Endothelial cell of umbilical vein (primary cell): Measurements from ENCODE around the gene PTCHD1. TPM values are rescaled to one million over a fixed set of nuclear protein-coding genes. Genes with fewer than 3 reads are reported as not detected.

Experiments
- BruUV-seq: library from RNA; stranded (reverse); fragments of 400-500 nt; replicated peaks from 2 replicates; lab custom pipeline; 2021; lab: Mats Ljungman, UMichigan
- CTCF ChIA-PET: fragments of 300-600, 350-600 bp; sonication (Branson Sonifier 250); formaldehyde crosslinking; loops from one replicate; lab custom pipeline; 2021; ENCODE audit warnings: antibody characterized with exemption, inconsistent platforms; lab: Charles Lee
- POLR2A ChIA-PET: fragments of 300-600, 350-600 bp; sonication (Branson Sonifier 250); formaldehyde crosslinking; loops from one replicate; lab custom pipeline; 2021; ENCODE audit warnings: antibody characterized with exemption, inconsistent platforms; lab: Charles Lee
- DNase-seq: peaks from one replicate; pipeline ENCODE4 v3.0.0-alpha.2; 2011; ENCODE audit warnings: low read depth, low spot score
- FAIRE-seq: peaks from 2 replicates; lab custom pipeline; 2011; peaks lifted over from hg19 to GRCh38; lab: Jason Lieb, UNC
- H2AFZ ChIP-seq: 2 replicates; pipeline ENCODE4 v1.6.0; 2012; ENCODE audit warnings: low read depth, low read length, control low read depth, inconsistent platforms
- H3K27ac ChIP-seq: 2 replicates; pipeline ENCODE4 v1.5.1; 2011; ENCODE audit warnings: low read depth, mild to moderate bottlenecking, control low read depth, low read length, moderate library complexity; ENCODE audit not compliant: insufficient read depth
- H3K27me3 ChIP-seq, 2 experiments: 2 replicates each; pipeline versions ENCODE4 v1.6.0 to v1.6.1; 2011; ENCODE audit warnings: low read length in 2 of 2, mixed read lengths in 1 of 2; ENCODE audit not compliant: control insufficient read depth in 2 of 2, insufficient read depth in 2 of 2
- H3K36me3 ChIP-seq, 2 experiments: 2 replicates in 1 of 2; 3 replicates in 1 of 2; pipeline ENCODE4 v1.5.1; 2011; ENCODE audit warnings: low read length in 2 of 2, mild to moderate bottlenecking in 1 of 2, moderate library complexity in 1 of 2; ENCODE audit not compliant: control insufficient read depth in 2 of 2, insufficient read depth in 2 of 2; ENCODE audit errors: extremely low read depth in 1 of 2
- H3K4me1 ChIP-seq: 3 replicates; pipeline ENCODE4 v1.5.1; 2011; ENCODE audit warnings: mild to moderate bottlenecking, low read length; ENCODE audit not compliant: control insufficient read depth, insufficient read depth; ENCODE audit errors: extremely low read depth
- H3K4me2 ChIP-seq: 2 replicates; pipeline ENCODE4 v1.6.1; 2011; ENCODE audit warnings: low read length, control low read depth, mixed read lengths; ENCODE audit not compliant: insufficient read depth
- H3K4me3 ChIP-seq, 3 experiments: fragments of 200-600 bp in 1 of 3; sonication (generic), shearing (Covaris generic) in 1 of 3; replicated peaks in 1 of 3; 2 replicates each; pipeline ENCODE4 v1.5.1; 2011 to 2016; ENCODE audit warnings: control low read depth in 3 of 3, low read length in 3 of 3, mild to moderate bottlenecking in 2 of 3, inconsistent platforms in 1 of 3, low read depth in 1 of 3, moderate library complexity in 1 of 3; ENCODE audit not compliant: insufficient read depth in 1 of 3
- H3K79me2 ChIP-seq: 2 replicates; pipeline ENCODE4 v1.6.0; 2012; ENCODE audit warnings: low read length, inconsistent platforms; ENCODE audit not compliant: control insufficient read depth, insufficient read depth
- H3K9ac ChIP-seq: replicated peaks from 2 replicates; pipeline ENCODE3; 2011; ENCODE audit warnings: low read length, control low read depth; ENCODE audit not compliant: insufficient read depth; ENCODE audit errors: extremely low read depth
- H3K9me1 ChIP-seq: replicated peaks from 3 replicates; pipeline ENCODE4 v1.6.0; 2011; ENCODE audit warnings: mild to moderate bottlenecking, low read length; ENCODE audit not compliant: control insufficient read depth, insufficient read depth; ENCODE audit errors: extremely low read depth
- H3K9me3 ChIP-seq: replicated peaks from 2 replicates; pipeline ENCODE4 v1.5.1; 2012; ENCODE audit warnings: low read length, inconsistent platforms; ENCODE audit not compliant: control insufficient read depth, insufficient read depth
- H4K20me1 ChIP-seq: replicated peaks from 2 replicates; pipeline ENCODE3; 2011; ENCODE audit warnings: mild to moderate bottlenecking, low read length; ENCODE audit not compliant: control insufficient read depth, insufficient read depth; ENCODE audit errors: extremely low read depth
- EZH2 ChIP-seq: IDR thresholded peaks from 2 replicates; pipeline ENCODE4 v1.6.1; 2012; ENCODE audit warnings: borderline replicate concordance, low read depth, mild to moderate bottlenecking, moderate library complexity, low read length, inconsistent platforms; ENCODE audit not compliant: severe bottlenecking
- FOS ChIP-seq: IDR thresholded peaks from 2 replicates; pipeline ENCODE4 v1.6.1; 2011; ENCODE audit warnings: mild to moderate bottlenecking, low read length, moderate library complexity, borderline replicate concordance; ENCODE audit not compliant: insufficient read depth
- GATA2 ChIP-seq: IDR thresholded peaks from 2 replicates; pipeline ENCODE4 v1.7.0; 2011; ENCODE audit warnings: low read depth, mild to moderate bottlenecking, moderate library complexity, mixed read lengths, low read length; ENCODE audit not compliant: insufficient read length, insufficient read depth
- JUN ChIP-seq: IDR thresholded peaks from 2 replicates; pipeline ENCODE4 v1.6.1; 2011; ENCODE audit warnings: borderline replicate concordance, low read depth; ENCODE audit not compliant: insufficient read length, insufficient read depth
- MAX ChIP-seq: IDR thresholded peaks from 2 replicates; pipeline ENCODE4 v1.6.1; 2011; ENCODE audit not compliant: insufficient read depth, insufficient read length
- MYC ChIP-seq: IDR thresholded peaks from one replicate; pipeline ENCODE4 v1.6.1; 2011; ENCODE audit warnings: mild to moderate bottlenecking, low read depth, low read length
- POLR2AphosphoS5 ChIP-seq: IDR thresholded peaks from 2 replicates; pipeline ENCODE4 v1.6.1; 2012; ENCODE audit warnings: low read depth, mild to moderate bottlenecking, control low read depth, low read length, moderate library complexity; ENCODE audit not compliant: insufficient read depth
- dilution Hi-C: fragments of 300-500 bp; cut with MboI; formaldehyde crosslinking; loops from one replicate; pipeline ENCODE4 v1.15.0; 2019; ENCODE audit warnings: low sequenced_read_pairs; ENCODE audit not compliant: extremely low pct_ligation_motif_present
- intact Hi-C: fragments of 100-400 bp; cut with micrococcal nuclease; formaldehyde crosslinking; loops from one replicate; pipeline ENCODE4 v1.10.0; 2022
- polyA plus RNA-seq, 4 experiments: library from polyadenylated mRNA; depleted of rRNA in 3 of 4; stranded (reverse) in 3 of 4; unstranded in 1 of 4; fragments of >200 nt; gene quantifications; 2 replicates each; pipeline versions ENCODE4 v1.2.1 to v1.2.3, GENCODE V29; 2011 to 2012; ENCODE audit warnings: missing spikeins in 1 of 4
- total RNA-seq: library from RNA; stranded (reverse); gene quantifications from 2 replicates; pipeline ENCODE4 v1.2.3, GENCODE V29; 2021
- TF ChIP-seq, protein P1 (sequence below), 2 donors: IDR thresholded peaks; 1 replicate in 1 of 2; 2 replicates in 1 of 2; pipeline ENCODE4 v1.5.1; 2011; ENCODE audit warnings: low read length in 2 of 2, mild to moderate bottlenecking in 2 of 2, moderate library complexity in 2 of 2, control low read depth in 1 of 2, inconsistent platforms in 1 of 2, low read depth in 1 of 2; ENCODE audit not compliant: insufficient read depth in 1 of 2; ENCODE audit errors: extremely low read depth in 1 of 2

PTCHD1 gene
- total and polyA plus RNA-seq, 2 donors (not counting 3 experiments of a cell fraction or from before 2014, with no cell fraction given), result not detected

GRCh38 chrX:23292988-23293651 is 41.5 kb upstream of the PTCHD1 start:
- H3K9ac ChIP-seq, result no peak overlapping the region
- no peak for DNase-seq
- ChIA-PET POLR2A (no interaction called here), CTCF (no interaction called here)
- no peaks in the 10 kb centered on the region for H3K27me3 ChIP-seq
- FAIRE-seq, result no peak
- no peaks in the 10 kb centered on the region for H3K9me1 ChIP-seq
- no peaks in the 10 kb centered on the region for H4K20me1 ChIP-seq
- intact Hi-C loops, result no loop called here
- H3K9me3 ChIP-seq, result no peaks in the 10 kb centered on the region
- no peak for TF ChIP-seq POLR2AphosphoS5
- no peak for TF ChIP-seq FOS
- TF ChIP-seq GATA2, result no peak
- TF ChIP-seq MYC, result no peak
- TF ChIP-seq, protein P1, sequence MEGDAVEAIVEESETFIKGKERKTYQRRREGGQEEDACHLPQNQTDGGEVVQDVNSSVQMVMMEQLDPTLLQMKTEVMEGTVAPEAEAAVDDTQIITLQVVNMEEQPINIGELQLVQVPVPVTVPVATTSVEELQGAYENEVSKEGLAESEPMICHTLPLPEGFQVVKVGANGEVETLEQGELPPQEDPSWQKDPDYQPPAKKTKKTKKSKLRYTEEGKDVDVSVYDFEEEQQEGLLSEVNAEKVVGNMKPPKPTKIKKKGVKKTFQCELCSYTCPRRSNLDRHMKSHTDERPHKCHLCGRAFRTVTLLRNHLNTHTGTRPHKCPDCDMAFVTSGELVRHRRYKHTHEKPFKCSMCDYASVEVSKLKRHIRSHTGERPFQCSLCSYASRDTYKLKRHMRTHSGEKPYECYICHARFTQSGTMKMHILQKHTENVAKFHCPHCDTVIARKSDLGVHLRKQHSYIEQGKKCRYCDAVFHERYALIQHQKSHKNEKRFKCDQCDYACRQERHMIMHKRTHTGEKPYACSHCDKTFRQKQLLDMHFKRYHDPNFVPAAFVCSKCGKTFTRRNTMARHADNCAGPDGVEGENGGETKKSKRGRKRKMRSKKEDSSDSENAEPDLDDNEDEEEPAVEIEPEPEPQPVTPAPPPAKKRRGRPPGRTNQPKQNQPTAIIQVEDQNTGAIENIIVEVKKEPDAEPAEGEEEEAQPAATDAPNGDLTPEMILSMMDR (IDR thresholded peaks at IDR 0.05; ENCODE audit: extremely low read depth in 1 of 2, insufficient read depth in 1 of 2, low read depth in 1 of 2, low read length in 2 of 2), result no peak
- TF ChIP-seq MAX, result no peak
- TF ChIP-seq JUN, result no peak
- no peak for TF ChIP-seq EZH2
- H3K27ac ChIP-seq, result no peak overlapping the region
- H3K36me3 ChIP-seq, result no peaks in the 10 kb centered on the region
- dilution Hi-C loops, result no loop called here
- no peak overlapping the region for H3K4me3 ChIP-seq
- no peak overlapping the region for H2AFZ ChIP-seq
- no peaks in the 10 kb centered on the region for H3K4me1 ChIP-seq
- no TSS peak for BruUV-seq
- H3K79me2 ChIP-seq, result no peaks in the 10 kb centered on the region
- H3K4me2 ChIP-seq, result no peak overlapping the region
